ENCODE results near the gene MAGI2. TPM values are rescaled to one million over a fixed set of nuclear protein-coding genes. Genes with fewer than 3 reads are reported as not detected.

MAGI2 gene
- total and polyA plus RNA-seq, 2 of the 13 experiments (the other 11 are each of a cell fraction or from before 2014, with no cell fraction given) = 1.5 to 3.8 TPM

GRCh38 chr7:79452495-79453265 lies 787 bp downstream of the MAGI2 start:
- Histone ChIP-seq H3K9me3 (ENCODE audit: low read length) (no peaks in the 10 kb centered on the region), H3K4me2 (ENCODE audit: low read depth, low read length) (peak overlapping the region; percentile 81), H3K9ac (ENCODE audit: insufficient read depth, low read depth, low read length) (peak overlapping the region; percentile 95), H3K4me1 (ENCODE audit: insufficient read depth, low read length) (peaks cover 54% of the 10 kb centered on the region), H3K36me3 (replicated peaks in 1 of 2; ENCODE audit: control insufficient read depth in 1 of 2, insufficient read depth in 2 of 2, low read length in 2 of 2) (no peaks in the 10 kb centered on the region), H4K20me1 (ENCODE audit: insufficient read depth, low read length) (no peaks in the 10 kb centered on the region), H3K27me3 (ENCODE audit: control insufficient read depth in 1 of 2, insufficient read depth in 2 of 2, low read length in 2 of 2) (no peaks in the 10 kb centered on the region; a peak in 1 of 5 replicates), H3K79me2 (ENCODE audit: insufficient read depth, low read length) (peaks cover 64% of the 10 kb centered on the region), H3K4me3 (replicated peaks in 1 of 3; ENCODE audit: insufficient read depth in 1 of 3, low read depth in 2 of 3, low read length in 3 of 3) (peak overlapping the region; percentile 79 to 84 (median 82)), H2AFZ (ENCODE audit: low read length) (no peak overlapping the region), H3K27ac (ENCODE audit: extremely low read length, insufficient read depth, low read length) (peak overlapping the region; percentile 95)
- intact Hi-C loops (cut with micrococcal nuclease; ENCODE audit: unreplicated experiment) = no loop called here
- in situ Hi-C loops (cut with HindIII; ENCODE audit: extremely low pct_ligation_motif_present, low pct_unique_long_range_greater_than_20kb) = loop anchor here (5.0 kb wide), 1 partner anchor 45 kb away; no protein-coding TSS in a partner anchor
- ChIA-PET POLR2A (interaction anchor here (0.7 to 2.4 kb wide), 11 partner anchors 9 to 758 kb away, joined by 3 to 13 read pairs (median 4); no protein-coding TSS in a partner anchor), CTCF (ENCODE audit: low intra/inter-chr PET ratio, low total read pairs) (no interaction called here)
- no peak for FAIRE-seq
- peak; percentile 60 for DNase-seq (ENCODE audit: low spot score)
- ATAC-seq = peak; percentile 37
- BruUV-seq (replicated peaks) = TSS peak; percentile 24
- 2% methylated on average over 24 of the region's 37 CpGs for WGBS (ENCODE audit: low lambda C conversion rate)
- TF ChIP-seq ATF7-NPFF (CRISPR knock-in tag; IDR thresholded peaks at IDR 0.05; ENCODE audit: low read depth) (0 out of 2 replicates have a peak, but pooled peaks have one; percentile 7), NCOR1 (IDR thresholded peaks at IDR 0.05; ENCODE audit: borderline replicate concordance, low read length) (0 out of 2 replicates have a peak, but pooled peaks have one; percentile 0), ESRRA (CRISPR knock-in tag; IDR thresholded peaks at IDR 0.05; ENCODE audit: low read depth) (no peak), RBM22 (optimal IDR thresholded peaks at IDR 0.05; ENCODE audit: low read length) (peak; percentile 11), RBFOX2 (IDR thresholded peaks at IDR 0.05; ENCODE audit: low read depth, low read length) (peak; percentile 80), PHF20 (CRISPR knock-in tag; IDR thresholded peaks at IDR 0.05) (0 out of 2 replicates have a peak, but pooled peaks have one; percentile 47), FOXP4 (CRISPR knock-in tag; IDR thresholded peaks at IDR 0.05) (peak; percentile 17; the same call in 1 of the 2 replicates), NR2C2 (CRISPR knock-in tag; IDR thresholded peaks at IDR 0.05; ENCODE audit: borderline replicate concordance) (peak; percentile 8), GTF3A (CRISPR knock-in tag; conservative IDR thresholded peaks at IDR 0.05) (peak; percentile 55; the same call in 1 of the 2 replicates), ZNF761 (CRISPR knock-in tag; conservative IDR thresholded peaks at IDR 0.05) (0 out of 2 replicates have a peak, but pooled peaks have one; percentile 17), ZBTB7A (CRISPR knock-in tag; IDR thresholded peaks at IDR 0.05) (peak; percentile 54; the same call in 1 of the 2 replicates), ZC3H13 (CRISPR knock-in tag; IDR thresholded peaks at IDR 0.05) (0 out of 2 replicates have a peak, but pooled peaks have one; percentile 50), MTA1 (CRISPR knock-in tag; IDR thresholded peaks at IDR 0.05; ENCODE audit: borderline replicate concordance) (peak; percentile 41; the same call in 1 of the 2 replicates), HNRNPL (IDR thresholded peaks at IDR 0.05; ENCODE audit: low read depth, low read length) (peak; percentile 42; the same call in 1 of the 2 replicates), KAT7 (CRISPR knock-in tag; IDR thresholded peaks at IDR 0.05; ENCODE audit: borderline replicate concordance) (0 out of 2 replicates have a peak, but pooled peaks have one; percentile 38), MTERF4 (CRISPR knock-in tag; IDR thresholded peaks at IDR 0.05) (0 out of 2 replicates have a peak, but pooled peaks have one; percentile 19), ZBTB7B (CRISPR knock-in tag; IDR thresholded peaks at IDR 0.05) (0 out of 2 replicates have a peak, but pooled peaks have one; percentile 6), ZSCAN21 (CRISPR knock-in tag; IDR thresholded peaks at IDR 0.05; ENCODE audit: borderline replicate concordance) (no peak), NBN (conservative IDR thresholded peaks at IDR 0.05) (no peak), WIZ (CRISPR knock-in tag; IDR thresholded peaks at IDR 0.05) (0 out of 2 replicates have a peak, but pooled peaks have one; percentile 36), ZNF451 (CRISPR knock-in tag; IDR thresholded peaks at IDR 0.05) (peak; percentile 24; the same call in 1 of the 2 replicates), NFYC (CRISPR knock-in tag; IDR thresholded peaks at IDR 0.05) (no peak)
